HepG2 (cell line): Measurements from ENCODE around the gene ABI3BP. TPM values are rescaled to one million over a fixed set of nuclear protein-coding genes. Genes with fewer than 3 reads are reported as not detected.
A peak's percentile ranks its signal among the peaks of the same experiment; 100 is the strongest.

Experiments used
- ATAC-seq: fragments of 200-7000 bp; cut with Tn5 transposase; 3 replicates; pipeline ENCODE4 v1.9.1; 2020; ENCODE audit warnings: mild to moderate bottlenecking, moderate library complexity
- BruUV-seq: library from RNA; stranded (reverse); fragments of 400-500 nt; replicated peaks from 2 replicates; lab custom pipeline; 2021; lab: Mats Ljungman, UMichigan
- CTCF ChIA-PET: fragments of 300-600 bp; formaldehyde crosslinking; extraction: SDS; loops from one replicate; lab custom pipeline; 2021; ENCODE audit warnings: low total read pairs, inconsistent platforms, low intra/inter-chr PET ratio; lab: Yijun Ruan, JAX
- POLR2A ChIA-PET: fragments of 350-600 bp; sonication (Branson Sonifier 250); formaldehyde crosslinking; loops from one replicate; lab custom pipeline; 2020; ENCODE audit warnings: antibody characterized with exemption, inconsistent platforms; lab: Yijun Ruan, JAX
- DNase-seq: peaks from one replicate; pipeline ENCODE4 v3.0.0-alpha.2; 2015; ENCODE audit warnings: low spot score
- FAIRE-seq: peaks from 3 replicates; lab custom pipeline; 2011; peaks lifted over from hg19 to GRCh38; lab: Jason Lieb, UNC
- H2AFZ ChIP-seq: one replicate; pipeline ENCODE4 v1.6.1; 2011; ENCODE audit warnings: low read length, inconsistent platforms
- H3K27ac ChIP-seq: fragments of 300-600 bp; 3 replicates; pipeline ENCODE4 v1.8.0; 2011; ENCODE audit warnings: mixed run types, mild to moderate bottlenecking, mixed read lengths, low read length, inconsistent platforms; ENCODE audit not compliant: insufficient read depth; ENCODE audit errors: extremely low read length
- H3K27me3 ChIP-seq, 2 experiments: fragments of 200-600 bp in 1 of 2; 2 replicates in 1 of 2; 3 replicates in 1 of 2; pipeline versions ENCODE4 v1.6.0 to v1.8.0; 2011; ENCODE audit warnings: low read length in 2 of 2, mild to moderate bottlenecking in 2 of 2, moderate library complexity in 2 of 2, inconsistent platforms in 1 of 2; ENCODE audit not compliant: insufficient read depth in 2 of 2, control insufficient read depth in 1 of 2
- H3K36me3 ChIP-seq, 2 experiments: fragments of 200-600 bp in 1 of 2; replicated peaks in 1 of 2; 2 replicates in 1 of 2; 3 replicates in 1 of 2; pipeline versions ENCODE4 v1.5.1 to v1.8.0; 2011; ENCODE audit warnings: low read length in 2 of 2, inconsistent platforms in 1 of 2; ENCODE audit not compliant: insufficient read depth in 2 of 2, control insufficient read depth in 1 of 2
- H3K4me1 ChIP-seq: 2 replicates; pipeline ENCODE4 v1.5.1; 2012; ENCODE audit warnings: low read length, inconsistent platforms; ENCODE audit not compliant: insufficient read depth
- H3K4me2 ChIP-seq: 2 replicates; pipeline ENCODE4 v1.6.0; 2011; ENCODE audit warnings: low read depth, low read length, inconsistent platforms
- H3K4me3 ChIP-seq, 3 experiments: fragments of 200-600 bp in 1 of 3; sonication (generic), shearing (Covaris generic) in 1 of 3; replicated peaks in 1 of 3; 2 replicates each; pipeline ENCODE4 v1.5.1; 2011 to 2016; ENCODE audit warnings: low read length in 3 of 3, inconsistent platforms in 2 of 3, low read depth in 2 of 3, mild to moderate bottlenecking in 2 of 3, control low read depth in 1 of 3, mixed read lengths in 1 of 3; ENCODE audit not compliant: insufficient read depth in 1 of 3
- H3K79me2 ChIP-seq: one replicate; pipeline ENCODE4 v1.6.1; 2011; ENCODE audit warnings: low read length, inconsistent platforms; ENCODE audit not compliant: insufficient read depth
- H3K9ac ChIP-seq: 2 replicates; pipeline ENCODE4 v1.6.0; 2011; ENCODE audit warnings: mild to moderate bottlenecking, low read depth, low read length, inconsistent platforms; ENCODE audit not compliant: insufficient read depth
- H3K9me3 ChIP-seq: 2 replicates; pipeline ENCODE4 v1.5.1; 2012; ENCODE audit warnings: mild to moderate bottlenecking, low read length
- H4K20me1 ChIP-seq: 2 replicates; pipeline ENCODE4 v1.6.0; 2011; ENCODE audit warnings: inconsistent platforms, mild to moderate bottlenecking, low read length, moderate library complexity; ENCODE audit not compliant: insufficient read depth
- ARHGAP35 ChIP-seq: sonication (generic); formaldehyde crosslinking; IDR thresholded peaks from 2 replicates; pipeline ENCODE4 v1.9.0; 2022; ENCODE audit warnings: mild to moderate bottlenecking, inconsistent platforms, moderate library complexity, missing genetic modification reagents, borderline replicate concordance
- FOXK2 ChIP-seq: fragments of 450-650 bp; IDR thresholded peaks from 2 replicates; pipeline ENCODE4 v1.6.1; 2016
- HDAC2 ChIP-seq: sonication (generic); formaldehyde crosslinking; IDR thresholded peaks from 2 replicates; pipeline ENCODE4 v1.4.0; 2020; ENCODE audit warnings: missing genetic modification reagents
- KAT7 ChIP-seq: IDR thresholded peaks from 2 replicates; pipeline ENCODE4 v1.6.1; 2018; ENCODE audit warnings: borderline replicate concordance, missing compliant biosample characterization
- POGK ChIP-seq: sonication (generic); formaldehyde crosslinking; conservative IDR thresholded peaks from 2 replicates; pipeline ENCODE4 v1.8.0; 2022; ENCODE audit warnings: mild to moderate bottlenecking, moderate library complexity, missing genetic modification reagents
- POLR2A ChIP-seq, 2 experiments: IDR thresholded peaks; 2 replicates each; pipeline ENCODE4 v1.6.1; 2011; ENCODE audit warnings: low read depth in 2 of 2, low read length in 2 of 2, mild to moderate bottlenecking in 1 of 2, moderate library complexity in 1 of 2; ENCODE audit not compliant: insufficient read depth in 1 of 2
- SETDB1 ChIP-seq: sonication (generic); formaldehyde crosslinking; IDR thresholded peaks from 2 replicates; pipeline ENCODE4 v1.5.1; 2020; ENCODE audit warnings: missing genetic modification reagents, mild to moderate bottlenecking, borderline replicate concordance
- TBX3 ChIP-seq: fragments of 450-650 bp; IDR thresholded peaks from 2 replicates; pipeline ENCODE4 v1.6.1; 2017; ENCODE audit warnings: antibody characterized with exemption, mild to moderate bottlenecking, inconsistent platforms, borderline replicate concordance
- ZNF138 ChIP-seq: sonication (generic); formaldehyde crosslinking; IDR thresholded peaks from 2 replicates; pipeline ENCODE4 v1.5.0; 2020; ENCODE audit warnings: mild to moderate bottlenecking, low read depth, missing genetic modification reagents
- ZNF431 ChIP-seq: sonication (generic); formaldehyde crosslinking; IDR thresholded peaks from 2 replicates; pipeline ENCODE4 v1.9.0; 2022; ENCODE audit warnings: missing genetic modification reagents, low read depth, mild to moderate bottlenecking, borderline replicate concordance
- ZNF552 ChIP-seq: sonication (generic); formaldehyde crosslinking; IDR thresholded peaks from 2 replicates; pipeline ENCODE4 v1.9.0; 2022; ENCODE audit warnings: missing genetic modification reagents, mild to moderate bottlenecking, borderline replicate concordance
- WGBS: methylation state at CpG from one replicate; pipeline ENCODE4 v1.1.6; 2017; ENCODE audit warnings: low lambda C conversion rate; 5-methylcytosine and 5-hydroxymethylcytosine counted together
- in situ Hi-C: cut with HindIII; loops from 2 replicates; pipeline ENCODE4 v1.10.0; 2017; ENCODE audit warnings: low pct_unique_long_range_greater_than_20kb; ENCODE audit not compliant: extremely low pct_ligation_motif_present
- intact Hi-C: fragments of 100-400 bp; cut with micrococcal nuclease; formaldehyde crosslinking; loops from one replicate; pipeline ENCODE4 v1.10.0; 2022; ENCODE audit not compliant: unreplicated experiment
- polyA plus RNA-seq, 8 experiments: library from polyadenylated mRNA; depleted of rRNA in 3 of 8; stranded (reverse) in 7 of 8; unstranded in 1 of 8; fragments of >200 nt; fragmentation: Illumina TruSeq in 4 of 8; extraction: Trizol in 4 of 8; gene quantifications; 2 replicates each; pipeline versions ENCODE4 v1.2.1 to v1.2.3, GENCODE V29; 2011 to 2016; ENCODE audit warnings: low read depth in 4 of 8, missing spikeins in 1 of 8, mixed read lengths in 1 of 8; ENCODE audit not compliant: insufficient read depth in 1 of 8
- total RNA-seq, 5 experiments: library from RNA; depleted of rRNA; stranded (reverse); fragments of >200 nt; fragmentation: Illumina TruSeq; extraction: Trizol; gene quantifications; 2 replicates each; pipeline ENCODE4 v1.2.3, GENCODE V29; 2016; ENCODE audit warnings: low read depth in 1 of 5

The ABI3BP gene
- total and polyA plus RNA-seq, 2 of the 13 experiments (the other 11 are each of a cell fraction or from before 2014, with no cell fraction given): not detected

GRCh38 chr3:100776746-100777145 lies 216.5 kb downstream of the ABI3BP start:
- H3K4me3 ChIP-seq: no peak overlapping the region
- TF ChIP-seq ZNF431 (CRISPR knock-in tag) (no peak), FOXK2 (no peak), TBX3 (no peak), KAT7 (CRISPR knock-in tag) (no peak), HDAC2 (CRISPR knock-in tag) (no peak), SETDB1 (no peak), ARHGAP35 (CRISPR knock-in tag) (no peak), ZNF138 (CRISPR knock-in tag) (no peak), ZNF552 (CRISPR knock-in tag) (no peak), POLR2A (IDR thresholded peaks at IDR 0.05; ENCODE audit: insufficient read depth in 1 of 2, low read depth in 2 of 2, low read length in 2 of 2) (no peak), POGK (CRISPR knock-in tag) (no peak)
- TF ChIP-seq, all 625 proteins: peak for 0
- DNase-seq (no peak), FAIRE-seq (no peak), ATAC-seq (peak; percentile 42; the same call in 2 of the 3 replicates)
- Histone ChIP-seq H3K79me2 (no peaks in the 10 kb centered on the region), H3K27ac (no peak overlapping the region), H3K9me3 (no peaks in the 10 kb centered on the region), H3K4me1 (no peaks in the 10 kb centered on the region), H4K20me1 (no peaks in the 10 kb centered on the region), H3K4me2 (no peak overlapping the region), H3K36me3 (no peaks in the 10 kb centered on the region), H2AFZ (no peak overlapping the region), H3K9ac (no peak overlapping the region), H3K27me3 (no peaks in the 10 kb centered on the region)
- in situ Hi-C loops (no loop called here), intact Hi-C loops (no loop called here)
- POLR2A ChIA-PET: no interaction called here
- WGBS: 38% methylated on average over 1 of the region's 2 CpGs
- CTCF ChIA-PET: no interaction called here
- BruUV-seq: no TSS peak
